GM12873 (cell line): ENCODE measurements around the gene GET4.

Experiments
- CTCF ChIP-seq: IDR thresholded peaks from 2 replicates; pipeline ENCODE4 v1.5.1; 2012; ENCODE audit warnings: low read depth, mild to moderate bottlenecking, moderate library complexity, low read length, control low read depth; ENCODE audit not compliant: insufficient read depth; ENCODE audit errors: missing control alignments

Gene GET4

DNA sequence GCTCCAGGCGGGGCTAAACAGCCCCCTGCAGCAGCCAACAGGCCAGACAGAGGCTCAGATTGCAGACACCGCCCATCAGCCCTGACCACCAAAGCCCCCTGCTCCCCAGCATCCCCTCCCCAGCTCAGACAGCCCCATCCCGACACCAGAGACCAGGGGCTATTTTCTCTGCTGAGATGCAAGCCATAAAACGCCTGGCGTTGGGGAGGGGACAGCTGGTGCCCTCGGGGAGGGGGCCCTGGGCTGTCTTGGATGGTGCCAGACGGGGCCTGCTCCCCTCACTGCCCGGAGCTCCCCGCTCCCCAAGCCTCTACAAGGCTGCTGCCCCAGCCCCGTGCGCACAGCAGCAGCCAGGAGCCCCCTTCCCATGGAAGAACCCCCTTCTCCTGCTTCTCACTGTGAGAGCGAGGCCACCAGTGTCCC lies 31.8 kb downstream of the GET4 start:
- TF ChIP-seq CTCF: no peak

DNA sequence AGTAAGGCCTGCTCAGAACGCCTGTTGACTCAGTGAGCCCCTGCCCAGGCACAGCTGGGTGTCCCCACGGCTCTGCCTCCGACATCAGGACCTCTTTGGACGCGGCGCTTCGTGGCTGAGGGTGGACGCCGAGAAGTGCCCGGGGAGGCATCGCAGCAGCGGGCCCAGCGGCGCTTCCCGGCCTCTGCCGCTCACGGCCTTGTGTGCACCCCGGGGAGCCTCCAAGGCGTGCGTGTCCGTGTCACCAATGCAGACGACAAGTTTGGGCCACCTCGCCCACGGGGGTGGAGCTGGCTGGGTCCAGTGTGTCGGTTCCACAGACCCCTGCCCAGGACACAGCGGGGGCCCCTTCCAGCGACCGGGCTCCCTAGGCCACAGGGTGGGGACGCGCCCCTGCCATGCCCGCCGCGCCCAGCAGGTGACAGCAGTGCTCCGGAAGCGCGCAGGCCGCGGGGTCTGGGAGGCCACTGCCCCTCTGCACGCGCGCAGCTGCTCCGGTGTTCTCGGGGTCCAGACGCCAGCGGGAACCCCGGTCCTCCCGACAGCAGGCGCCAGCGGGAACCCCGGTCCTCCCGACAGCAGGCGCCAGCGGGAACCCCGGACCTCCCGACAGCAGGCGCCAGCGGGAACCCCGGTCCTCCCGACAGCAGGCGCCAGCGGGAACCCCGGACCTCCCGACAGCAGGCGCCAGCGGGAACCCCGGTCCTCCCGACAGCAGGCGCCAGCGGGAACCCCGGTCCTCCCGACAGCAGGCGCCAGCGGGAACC lies 32.4 kb downstream of the GET4 start:
- peak; percentile 91 for TF ChIP-seq CTCF

DNA sequence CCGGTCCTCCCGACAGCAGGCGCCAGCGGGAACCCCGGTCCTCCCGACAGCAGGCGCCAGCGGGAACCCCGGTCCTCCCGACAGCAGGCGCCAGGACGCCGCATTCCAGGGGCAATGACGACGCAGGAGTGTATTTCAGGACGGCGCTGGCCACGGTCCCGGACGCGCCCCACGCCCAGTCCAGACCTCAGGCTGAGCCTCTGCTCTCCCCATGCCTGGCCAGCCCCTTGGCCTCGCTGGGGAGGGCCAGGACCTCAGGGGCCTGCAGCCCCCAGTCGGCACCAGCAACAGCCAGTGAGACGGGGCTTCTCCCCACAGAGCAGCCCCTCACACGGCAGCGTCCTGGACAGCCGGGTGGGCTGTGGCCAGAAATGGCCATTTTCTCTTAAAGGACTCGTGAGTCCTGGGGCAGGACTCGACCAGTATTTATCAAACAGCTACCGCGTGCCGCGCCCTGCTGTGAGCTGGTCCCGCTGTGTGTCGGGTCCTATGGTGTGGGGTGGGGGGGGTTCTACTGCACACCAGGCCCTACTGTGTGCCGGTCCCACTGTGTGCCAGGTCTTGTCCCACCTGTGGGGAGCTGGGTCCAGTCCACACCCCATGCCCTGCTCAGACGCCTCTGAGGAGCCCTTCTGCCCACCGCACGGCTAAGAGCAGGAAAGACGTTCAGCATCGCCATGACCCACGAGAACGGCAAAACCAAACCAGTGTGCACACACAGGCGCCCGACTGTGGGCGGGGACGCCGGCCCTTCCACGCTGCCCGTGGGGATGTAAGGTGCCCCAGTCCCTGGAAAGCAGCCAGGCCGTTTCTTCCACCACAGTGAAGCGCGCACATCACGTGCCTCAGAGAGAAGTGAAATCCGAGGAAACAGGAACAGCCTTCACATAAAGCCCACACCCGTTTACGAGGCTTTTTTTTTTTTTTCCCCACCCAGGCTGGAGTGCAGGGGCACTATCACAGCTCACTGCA lies 33.3 kb downstream of the GET4 start:
- TF ChIP-seq CTCF: no peak

GRCh38 chr7:910441-910861 lies 34.1 kb downstream of the GET4 start:
- no peak for TF ChIP-seq CTCF

GRCh38 chr7:910931-911431 lies 34.6 kb downstream of the GET4 start:
- TF ChIP-seq CTCF: no peak

- no peak for TF ChIP-seq CTCF
Measured at GRCh38 chr7:911791-912480, 35.6 kb downstream of the GET4 start.
